GM08714 (cell line): ENCODE measurements around the gene TUBGCP4.

Experiments used
- H3K4me3 ChIP-seq: fragments of 200-500 bp; sonication (Bioruptor generic); 2 replicates; pipeline ENCODE4 v1.5.1; 2014; ENCODE audit warnings: mild to moderate bottlenecking, low read length, inconsistent platforms
- ZNF274 ChIP-seq: IDR thresholded peaks from 2 replicates; pipeline ENCODE4 v1.6.1; 2012; ENCODE audit warnings: mild to moderate bottlenecking, low read depth, low read length

Gene TUBGCP4

DNA sequence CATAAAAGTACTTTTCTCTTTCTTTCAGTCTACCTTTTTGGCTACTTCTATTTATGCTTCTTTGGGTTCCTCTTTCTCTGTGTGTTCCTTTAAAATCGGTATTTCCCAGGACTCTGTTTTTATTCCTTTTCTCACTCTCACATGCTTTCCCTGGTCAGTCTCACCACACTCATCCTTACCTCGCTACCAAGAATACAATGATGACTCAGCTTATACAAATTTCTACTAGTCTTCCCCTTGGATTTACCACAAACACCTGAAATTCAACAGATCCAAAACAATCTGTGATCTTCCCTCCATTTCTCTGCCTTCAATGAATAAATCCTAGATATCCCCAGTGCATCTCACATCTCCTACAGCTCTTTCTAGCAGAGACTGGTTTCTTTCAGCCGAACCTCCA is 52.9 kb downstream of the TUBGCP4 start:
- no peak overlapping the region for H3K4me3 ChIP-seq
- no peak for TF ChIP-seq ZNF274

GRCh38 chr15:43429687-43430086 is 58.8 kb downstream of the TUBGCP4 start:
- no peak for TF ChIP-seq ZNF274

GRCh38 chr15:43433165-43433564 is 62.3 kb downstream of the TUBGCP4 start:
- no peak overlapping the region for H3K4me3 ChIP-seq
- no peak for TF ChIP-seq ZNF274

More at GRCh38 chr15:43429687-43430086, 58.8 kb downstream of the TUBGCP4 start:
- no peak overlapping the region for H3K4me3 ChIP-seq

- no peak for TF ChIP-seq ZNF274
- H3K4me3 ChIP-seq, result no peak overlapping the region
Measured at GRCh38 chr15:43433661-43434303, 62.9 kb downstream of the TUBGCP4 start.

GRCh38 chr15:43434446-43434845 is 63.5 kb downstream of the TUBGCP4 start:
- no peak for TF ChIP-seq ZNF274
- H3K4me3 ChIP-seq, result no peak overlapping the region

DNA sequence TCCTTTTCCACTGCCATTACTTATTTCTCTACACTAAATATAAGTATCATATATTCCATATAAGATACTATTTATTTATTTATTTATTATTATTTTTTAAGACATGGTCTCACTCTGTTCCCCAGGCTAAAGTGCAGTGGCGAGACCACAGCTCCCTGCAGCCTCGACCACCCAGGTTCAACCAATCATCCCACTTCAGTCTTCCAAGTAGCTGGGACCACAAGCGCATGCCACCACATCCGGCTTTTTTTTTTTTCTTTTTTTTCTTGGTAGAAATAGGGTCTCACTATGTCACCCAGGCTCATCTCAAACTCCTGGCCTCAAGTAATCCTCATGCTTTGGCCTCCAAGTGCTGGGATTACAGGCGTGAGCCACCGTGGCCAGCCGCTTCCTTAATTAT is 65.5 kb downstream of the TUBGCP4 start:
- H3K4me3 ChIP-seq, result no peak overlapping the region
- TF ChIP-seq ZNF274, result no peak

GRCh38 chr15:43439268-43439667 is 68.4 kb downstream of the TUBGCP4 start:
- TF ChIP-seq ZNF274, result no peak
- no peak overlapping the region for H3K4me3 ChIP-seq

GRCh38 chr15:43440721-43441281 is 69.9 kb downstream of the TUBGCP4 start:
- H3K4me3 ChIP-seq, result no peak overlapping the region
- TF ChIP-seq ZNF274, result no peak

GRCh38 chr15:43441316-43441715 is 70.4 kb downstream of the TUBGCP4 start:
- TF ChIP-seq ZNF274, result no peak
- no peak overlapping the region for H3K4me3 ChIP-seq

DNA sequence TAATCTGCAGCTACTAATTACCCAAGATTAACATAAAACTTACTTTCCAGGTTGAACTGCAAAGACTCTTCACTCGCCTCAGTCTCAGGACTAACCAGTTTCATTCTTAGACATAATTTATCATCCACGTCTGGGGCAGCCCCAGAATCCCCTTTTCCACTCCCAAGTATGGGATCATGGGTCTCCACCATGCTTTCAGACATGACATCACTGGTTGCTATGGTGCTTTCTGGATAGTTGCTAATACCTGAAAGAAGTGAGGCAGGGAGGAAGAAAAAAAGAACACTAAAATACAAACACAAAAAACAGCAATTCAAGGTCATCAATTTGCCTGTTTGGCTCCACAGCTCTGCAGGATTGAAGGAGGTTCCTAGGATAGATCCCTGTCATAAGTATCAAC is 75.4 kb downstream of the TUBGCP4 start:
- TF ChIP-seq ZNF274, result no peak
- no peak overlapping the region for H3K4me3 ChIP-seq

GRCh38 chr15:43449981-43450380 is 79.1 kb downstream of the TUBGCP4 start:
- H3K4me3 ChIP-seq, result no peak overlapping the region
- no peak for TF ChIP-seq ZNF274
